ENCODE measurements around the gene VWA3B. TPM values are rescaled to one million over a fixed set of nuclear protein-coding genes. Genes with fewer than 3 reads are reported as not detected.

Gene VWA3B
- total RNA-seq, 1 experiment from 2014 or later, result not detected

DNA sequence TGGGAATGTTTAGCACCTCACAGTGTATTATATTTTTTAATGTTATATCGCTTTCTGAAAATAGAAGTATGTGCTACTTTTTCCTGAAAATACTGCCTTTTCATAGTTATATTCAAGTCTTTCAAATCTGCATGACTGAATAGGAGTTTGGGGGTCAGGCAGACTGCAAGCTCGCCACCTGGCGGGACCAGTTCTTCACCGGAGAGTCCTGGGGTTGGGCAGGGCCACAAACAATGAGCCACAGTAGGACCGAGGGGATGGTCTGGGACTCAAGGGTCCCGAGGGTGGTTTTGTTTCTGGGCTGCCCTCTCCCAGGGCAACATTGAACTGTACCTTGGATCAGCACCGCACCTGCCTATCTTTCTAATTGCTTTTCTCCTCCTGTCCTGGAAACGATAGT, 70.6 kb downstream of the VWA3B start:
- H3K9me3 ChIP-seq (ENCODE audit: low read depth, low read length, poor library complexity, severe bottlenecking), result no peaks in the 10 kb centered on the region
- no peaks in the 10 kb centered on the region for H3K36me3 ChIP-seq (ENCODE audit: insufficient read depth, low read length, poor library complexity, severe bottlenecking)
- POLR2A ChIA-PET (ENCODE audit: low non-redundant PET), result no interaction called here
- H3K4me3 ChIP-seq (ENCODE audit: low read depth, low read length, poor library complexity, severe bottlenecking), result no peak overlapping the region
- no peak for DNase-seq (ENCODE audit: low spot score)
- TF ChIP-seq, protein P1, sequence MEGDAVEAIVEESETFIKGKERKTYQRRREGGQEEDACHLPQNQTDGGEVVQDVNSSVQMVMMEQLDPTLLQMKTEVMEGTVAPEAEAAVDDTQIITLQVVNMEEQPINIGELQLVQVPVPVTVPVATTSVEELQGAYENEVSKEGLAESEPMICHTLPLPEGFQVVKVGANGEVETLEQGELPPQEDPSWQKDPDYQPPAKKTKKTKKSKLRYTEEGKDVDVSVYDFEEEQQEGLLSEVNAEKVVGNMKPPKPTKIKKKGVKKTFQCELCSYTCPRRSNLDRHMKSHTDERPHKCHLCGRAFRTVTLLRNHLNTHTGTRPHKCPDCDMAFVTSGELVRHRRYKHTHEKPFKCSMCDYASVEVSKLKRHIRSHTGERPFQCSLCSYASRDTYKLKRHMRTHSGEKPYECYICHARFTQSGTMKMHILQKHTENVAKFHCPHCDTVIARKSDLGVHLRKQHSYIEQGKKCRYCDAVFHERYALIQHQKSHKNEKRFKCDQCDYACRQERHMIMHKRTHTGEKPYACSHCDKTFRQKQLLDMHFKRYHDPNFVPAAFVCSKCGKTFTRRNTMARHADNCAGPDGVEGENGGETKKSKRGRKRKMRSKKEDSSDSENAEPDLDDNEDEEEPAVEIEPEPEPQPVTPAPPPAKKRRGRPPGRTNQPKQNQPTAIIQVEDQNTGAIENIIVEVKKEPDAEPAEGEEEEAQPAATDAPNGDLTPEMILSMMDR (conservative IDR thresholded peaks at IDR 0.05; ENCODE audit: low read depth, low read length), result no peak
- TF ChIP-seq EZH2 (IDR thresholded peaks at IDR 0.05; ENCODE audit: borderline replicate concordance, low read depth, low read length, poor library complexity, severe bottlenecking), result no peak
- no peak overlapping the region for H3K27ac ChIP-seq (ENCODE audit: low read depth, low read length, poor library complexity, severe bottlenecking)
- peaks cover 13% of the 10 kb centered on the region for H3K27me3 ChIP-seq (replicated peaks; ENCODE audit: insufficient read depth, low read depth, low read length, poor library complexity)
- intact Hi-C loops (cut with micrococcal nuclease; ENCODE audit: unreplicated experiment), result no loop called here
- BruUV-seq (replicated peaks), result no TSS peak
- CTCF ChIA-PET, result no interaction called here
- no peaks in the 10 kb centered on the region for H3K4me1 ChIP-seq (ENCODE audit: insufficient read depth, low read length, poor library complexity, severe bottlenecking)

DNA sequence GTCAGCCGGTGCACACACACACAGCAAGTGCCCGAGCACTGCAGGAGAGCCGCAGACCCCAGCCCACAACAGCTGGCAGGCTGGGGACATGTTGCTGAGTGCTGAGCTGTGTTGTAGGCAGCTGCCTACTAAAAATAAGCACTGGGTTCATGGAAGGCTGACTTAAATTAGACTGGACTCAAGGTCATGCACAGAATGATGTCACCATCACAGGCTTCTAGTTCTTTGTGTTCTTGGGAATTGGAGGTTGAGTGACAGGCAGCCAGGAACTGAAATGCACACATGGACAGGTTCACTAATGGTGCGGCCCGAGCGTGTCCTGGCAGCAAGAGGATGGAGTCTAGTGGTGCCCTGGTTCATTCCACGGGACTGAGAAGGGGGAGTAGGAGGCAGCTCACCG, 71.3 kb downstream of the VWA3B start:
- ChIA-PET CTCF (no interaction called here), POLR2A (ENCODE audit: low non-redundant PET) (no interaction called here)
- intact Hi-C loops (cut with micrococcal nuclease; ENCODE audit: unreplicated experiment), result no loop called here
- Histone ChIP-seq H3K4me1 (ENCODE audit: insufficient read depth, low read length, poor library complexity, severe bottlenecking) (no peaks in the 10 kb centered on the region), H3K9me3 (ENCODE audit: low read depth, low read length, poor library complexity, severe bottlenecking) (no peaks in the 10 kb centered on the region), H3K4me3 (ENCODE audit: low read depth, low read length, poor library complexity, severe bottlenecking) (no peak overlapping the region), H3K27me3 (replicated peaks; ENCODE audit: insufficient read depth, low read depth, low read length, poor library complexity) (peaks cover 11% of the 10 kb centered on the region), H3K36me3 (ENCODE audit: insufficient read depth, low read length, poor library complexity, severe bottlenecking) (no peaks in the 10 kb centered on the region), H3K27ac (ENCODE audit: low read depth, low read length, poor library complexity, severe bottlenecking) (no peak overlapping the region)
- no TSS peak for BruUV-seq (replicated peaks)
- no peak for DNase-seq (ENCODE audit: low spot score)
- TF ChIP-seq, protein P1 (conservative IDR thresholded peaks at IDR 0.05; ENCODE audit: low read depth, low read length), result no peak
- no peak for TF ChIP-seq EZH2 (IDR thresholded peaks at IDR 0.05; ENCODE audit: borderline replicate concordance, low read depth, low read length, poor library complexity, severe bottlenecking)

DNA sequence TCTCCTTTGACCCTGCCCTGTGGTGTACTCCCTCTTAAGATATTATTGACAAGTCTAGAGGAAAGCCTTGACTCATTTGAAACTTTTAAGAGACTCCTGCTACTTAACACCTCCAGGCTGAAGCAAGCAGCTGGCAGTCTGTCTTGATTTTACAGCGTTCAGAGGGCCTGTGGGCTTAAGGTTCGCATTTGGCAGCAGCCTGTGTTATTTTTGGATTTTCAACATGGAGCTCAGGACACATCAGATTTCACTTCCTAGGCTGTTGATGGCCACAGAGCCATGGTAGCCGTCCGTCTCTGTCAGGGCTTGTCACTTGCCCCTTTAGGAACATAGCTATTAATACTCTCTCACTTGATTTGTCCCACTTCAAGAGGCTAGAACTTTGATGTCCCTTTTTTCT, 73.6 kb downstream of the VWA3B start:
- Histone ChIP-seq H3K4me3 (ENCODE audit: low read depth, low read length, poor library complexity, severe bottlenecking) (no peak overlapping the region), H3K36me3 (ENCODE audit: insufficient read depth, low read length, poor library complexity, severe bottlenecking) (no peaks in the 10 kb centered on the region), H3K27me3 (replicated peaks; ENCODE audit: insufficient read depth, low read depth, low read length, poor library complexity) (peaks cover 4% of the 10 kb centered on the region), H3K27ac (ENCODE audit: low read depth, low read length, poor library complexity, severe bottlenecking) (no peak overlapping the region), H3K9me3 (ENCODE audit: low read depth, low read length, poor library complexity, severe bottlenecking) (no peaks in the 10 kb centered on the region), H3K4me1 (ENCODE audit: insufficient read depth, low read length, poor library complexity, severe bottlenecking) (no peaks in the 10 kb centered on the region)
- intact Hi-C loops (cut with micrococcal nuclease; ENCODE audit: unreplicated experiment), result no loop called here
- no peak for TF ChIP-seq EZH2 (IDR thresholded peaks at IDR 0.05; ENCODE audit: borderline replicate concordance, low read depth, low read length, poor library complexity, severe bottlenecking)
- TF ChIP-seq, protein P1 (conservative IDR thresholded peaks at IDR 0.05; ENCODE audit: low read depth, low read length), result no peak
- ChIA-PET CTCF (no interaction called here), POLR2A (ENCODE audit: low non-redundant PET) (no interaction called here)
- BruUV-seq (replicated peaks), result no TSS peak
- no peak for DNase-seq (ENCODE audit: low spot score)

All from A673 (cell line).